Glomerular endothelial cell (primary cell): ENCODE data around the gene MAD1L1. TPM values are rescaled to one million over a fixed set of nuclear protein-coding genes. Genes with fewer than 3 reads are reported as not detected.

Experiments used
- DNase-seq: peaks from one replicate; pipeline ENCODE4 v3.0.0-alpha.2; 2011; ENCODE audit warnings: low read depth, low spot score; ENCODE audit errors: extremely low read depth
- total RNA-seq: library from RNA; depleted of rRNA; stranded (reverse); fragments of >200 nt; gene quantifications from 2 replicates; pipeline ENCODE4 v1.2.3, GENCODE V29; 2015

MAD1L1 gene
- total RNA-seq, 1 donor from 2014 or later = 59.4 TPM

DNA sequence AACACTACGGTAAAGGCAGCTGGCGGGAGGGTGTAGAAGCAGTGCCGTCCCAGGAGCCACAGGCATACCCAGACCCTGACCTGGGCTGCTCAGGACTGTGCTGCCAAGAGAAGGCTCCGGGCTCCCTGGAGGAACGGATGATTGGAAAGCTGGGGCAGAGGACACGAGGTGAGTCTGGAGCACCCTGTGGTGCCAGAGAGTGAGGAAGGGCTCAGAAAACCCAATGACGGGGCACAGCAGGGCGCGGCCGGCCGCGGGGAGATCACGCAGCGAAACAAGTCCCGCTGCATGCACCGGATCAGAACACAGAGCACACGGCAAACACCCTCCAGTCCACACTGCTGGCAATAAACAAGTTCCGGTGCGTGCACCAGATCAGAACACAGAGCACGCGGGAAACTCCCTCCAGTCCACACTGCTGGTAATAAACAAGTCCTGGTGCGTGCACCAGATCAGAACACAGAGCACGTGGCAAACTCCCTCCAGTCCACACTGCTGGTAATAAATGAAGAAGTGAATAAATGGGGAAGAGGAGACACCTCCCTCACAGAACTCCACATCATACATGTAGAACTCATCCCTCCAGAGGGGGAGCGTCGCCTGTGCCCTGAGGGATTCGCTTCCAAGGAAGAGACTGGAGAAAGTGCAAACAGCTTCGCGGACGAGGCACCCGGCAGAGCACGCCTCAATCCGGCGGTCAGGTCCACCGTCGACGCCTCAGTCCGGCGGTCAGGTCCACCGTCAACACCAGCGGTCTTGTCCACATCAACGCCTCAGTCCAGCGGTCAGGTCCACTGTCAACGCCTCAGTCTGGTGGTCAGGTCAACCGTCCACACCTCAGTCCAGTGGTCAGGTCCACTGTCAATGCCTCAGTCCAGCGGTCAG is 265.0 kb downstream of the MAD1L1 start:
- DNase-seq = no peak

DNA sequence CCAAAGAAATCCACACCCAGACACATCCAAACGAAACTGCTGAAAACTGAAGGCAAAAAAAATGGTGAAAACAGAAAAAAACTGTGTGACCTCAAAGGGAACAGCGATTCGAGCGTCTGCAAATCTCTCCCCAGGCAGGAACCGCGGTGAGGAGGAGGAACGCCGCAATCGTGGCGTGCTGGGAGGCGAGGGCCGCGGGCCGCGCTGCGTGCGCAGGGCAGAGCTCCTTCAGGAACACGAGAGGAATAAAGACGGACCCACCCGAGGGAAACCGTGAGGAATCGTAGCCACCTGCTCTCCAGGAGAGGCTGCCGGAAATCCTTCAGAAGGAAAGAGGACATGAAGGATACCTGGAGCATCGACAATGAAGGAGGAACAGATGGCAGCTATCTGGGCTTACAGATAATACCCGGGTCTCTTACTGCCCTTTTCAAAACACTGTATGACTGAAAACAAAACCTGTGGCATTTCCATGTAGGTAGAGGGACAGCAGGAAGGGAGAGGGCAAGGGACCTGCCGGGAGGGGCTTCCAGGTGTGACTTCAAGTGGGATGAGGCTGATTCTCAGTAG is 266.0 kb downstream of the MAD1L1 start:
- no peak for DNase-seq

DNA sequence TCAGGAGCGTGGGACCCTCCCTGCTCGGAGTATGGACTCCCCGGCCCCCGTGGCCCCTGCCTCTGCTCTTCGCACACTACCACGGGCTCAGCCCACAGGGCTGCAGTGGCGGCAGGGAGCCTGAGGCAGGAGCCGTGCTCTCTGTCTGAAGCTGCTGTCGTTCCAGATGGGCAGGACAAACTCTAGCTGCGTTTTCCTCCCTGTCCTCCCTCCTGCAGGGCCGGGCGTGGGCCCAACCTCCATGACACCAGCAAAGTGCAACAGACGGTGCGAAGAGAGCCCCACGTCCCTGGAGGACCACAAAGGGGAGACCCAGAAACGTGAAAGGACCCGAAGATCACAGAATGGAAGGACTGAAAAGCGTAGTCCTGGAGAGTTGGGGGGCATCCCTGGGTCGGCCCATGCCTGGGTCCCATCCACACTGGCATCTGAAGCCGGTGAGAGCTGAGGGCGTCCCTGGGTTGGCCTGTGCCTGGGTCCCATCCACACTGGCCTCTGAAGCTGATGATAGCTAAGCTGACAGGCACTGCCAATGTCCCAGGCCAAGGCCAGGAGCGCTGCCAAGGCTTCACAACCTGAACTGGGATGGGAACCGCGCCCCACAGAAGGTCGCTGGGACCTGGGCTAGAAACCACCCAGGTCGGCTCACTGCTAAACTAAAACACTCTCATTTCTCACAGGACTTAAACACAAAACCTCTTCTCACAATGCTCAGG is 267.0 kb downstream of the MAD1L1 start:
- DNase-seq = no peak

DNA sequence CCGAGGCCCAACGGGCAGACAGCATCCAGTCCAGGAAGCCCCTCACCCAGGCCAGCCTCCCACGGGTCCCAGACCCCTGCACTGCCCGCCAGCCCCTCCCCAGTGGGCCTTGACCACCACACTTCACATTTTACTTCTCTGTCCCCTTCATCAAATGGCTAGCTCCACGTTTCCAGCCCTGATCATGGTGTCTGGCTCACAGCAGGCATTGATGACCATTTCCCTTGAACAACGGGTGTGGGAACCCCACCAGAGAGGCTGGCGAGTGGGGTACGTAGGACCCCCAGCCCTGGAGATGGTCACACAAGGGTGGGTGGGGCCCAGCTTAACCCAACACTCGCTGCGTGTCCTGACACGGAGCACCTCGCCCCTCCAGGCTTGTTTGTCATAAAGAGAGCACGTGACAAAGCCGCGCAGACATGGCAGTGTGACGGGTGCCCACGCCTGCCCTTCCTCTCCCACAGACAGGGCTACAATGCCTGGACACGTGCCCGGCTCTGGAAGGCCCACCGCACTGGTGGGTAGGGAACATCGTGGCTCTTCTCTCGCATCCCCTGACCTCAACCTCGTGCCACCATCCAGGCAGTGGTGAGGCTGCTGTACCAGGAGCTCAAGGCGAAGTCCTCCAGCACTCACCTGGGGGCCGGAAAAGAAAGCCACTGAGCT is 267.7 kb downstream of the MAD1L1 start:
- DNase-seq = no peak

DNA sequence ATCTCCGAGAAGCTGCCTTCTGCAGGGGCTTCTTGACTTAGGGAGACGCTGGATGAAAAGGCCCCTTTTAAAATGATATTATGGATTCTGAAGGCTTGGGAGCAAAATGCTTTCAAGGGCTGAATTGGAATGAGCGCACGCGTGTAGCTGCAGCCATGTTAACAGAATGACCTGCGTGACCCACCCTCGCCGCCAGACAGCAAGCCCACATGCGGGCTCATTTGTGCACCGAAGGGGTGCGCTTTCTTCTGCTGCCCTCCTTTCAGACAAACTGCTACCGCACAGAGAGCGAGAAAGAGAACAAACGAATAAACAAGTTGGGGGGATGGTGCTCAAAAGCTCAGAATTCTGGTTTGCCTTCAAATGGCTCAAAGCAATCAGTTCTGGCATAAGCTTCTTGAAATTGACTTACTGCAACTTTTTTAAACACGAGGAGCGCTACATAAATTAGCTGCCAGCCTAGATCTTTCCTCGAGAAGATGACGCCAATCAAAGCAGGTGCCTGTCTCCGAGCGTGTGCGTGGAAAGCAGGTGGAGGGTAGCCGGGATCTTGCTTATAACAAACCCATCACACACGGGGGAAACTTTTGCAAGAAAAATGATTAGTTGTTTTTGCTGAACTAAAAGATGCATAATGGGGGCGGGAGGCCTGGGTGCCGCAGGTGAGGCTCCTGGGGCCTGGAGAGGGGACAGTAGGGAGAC is 268.4 kb downstream of the MAD1L1 start:
- no peak for DNase-seq

DNA sequence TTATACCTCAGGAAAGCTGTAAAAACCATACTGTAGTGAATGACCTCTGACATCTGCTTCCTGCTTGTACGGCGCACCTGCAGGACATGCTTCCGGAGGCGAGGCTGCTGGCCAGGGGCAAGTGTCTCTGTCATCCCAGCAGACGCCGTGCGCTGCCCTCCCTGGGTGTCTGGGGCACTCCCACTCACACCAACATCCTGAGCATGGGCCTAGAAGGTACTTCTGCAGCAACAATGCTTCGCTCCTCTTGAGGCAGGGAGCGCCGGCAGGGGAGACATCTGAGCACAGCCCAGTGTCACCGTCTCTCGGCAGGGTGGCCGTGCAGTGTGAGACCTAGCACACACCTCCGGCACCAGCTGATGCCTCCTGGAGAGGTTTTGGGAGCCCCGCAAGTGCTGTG is 269.2 kb downstream of the MAD1L1 start:
- DNase-seq = no peak

DNA sequence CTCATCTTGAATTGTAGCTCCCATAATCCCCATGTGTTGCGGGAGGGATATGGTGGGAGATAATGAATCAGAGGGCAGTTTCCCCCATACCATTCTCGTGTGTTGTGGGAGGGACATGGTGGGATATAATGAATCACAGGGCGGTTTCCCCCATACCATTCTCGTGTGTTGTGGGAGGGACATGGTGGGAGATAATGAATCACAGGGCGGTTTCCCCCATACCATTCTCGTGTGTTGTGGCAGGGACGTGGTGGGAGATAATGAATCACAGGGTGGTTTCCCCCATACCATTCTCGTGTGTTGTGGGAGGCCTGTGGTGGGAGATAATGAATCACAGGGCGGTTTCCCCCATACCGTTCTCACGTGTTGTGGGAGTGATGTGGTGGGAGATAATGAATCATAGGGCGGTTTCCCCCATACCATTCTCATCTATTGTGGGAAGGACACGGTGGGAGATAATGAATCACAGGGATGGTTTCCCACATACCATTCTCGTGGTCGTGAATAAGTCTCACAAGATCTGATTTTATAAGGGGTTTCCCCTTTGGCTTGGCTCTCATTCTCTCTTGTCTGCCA is 271.0 kb downstream of the MAD1L1 start:
- DNase-seq = no peak

DNA sequence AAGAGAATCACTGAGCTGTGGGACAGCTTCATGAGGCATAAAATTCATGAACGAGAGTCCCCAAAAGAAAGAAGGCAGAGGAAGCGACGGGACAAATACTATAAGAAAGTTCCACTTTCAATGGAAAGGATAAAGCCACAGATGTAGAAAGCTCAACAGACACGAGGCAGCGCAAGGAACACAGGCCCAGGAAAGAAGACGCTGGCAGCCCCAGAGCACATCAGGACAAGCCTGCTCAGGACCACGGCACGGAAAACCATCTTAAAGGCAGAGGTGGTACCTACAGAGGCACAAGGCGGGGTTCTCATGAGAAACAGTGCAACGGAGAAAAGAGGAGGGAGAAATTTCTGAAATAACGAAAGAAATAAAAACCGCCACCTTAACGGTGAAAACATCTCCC is 273.4 kb downstream of the MAD1L1 start:
- DNase-seq = no peak

DNA sequence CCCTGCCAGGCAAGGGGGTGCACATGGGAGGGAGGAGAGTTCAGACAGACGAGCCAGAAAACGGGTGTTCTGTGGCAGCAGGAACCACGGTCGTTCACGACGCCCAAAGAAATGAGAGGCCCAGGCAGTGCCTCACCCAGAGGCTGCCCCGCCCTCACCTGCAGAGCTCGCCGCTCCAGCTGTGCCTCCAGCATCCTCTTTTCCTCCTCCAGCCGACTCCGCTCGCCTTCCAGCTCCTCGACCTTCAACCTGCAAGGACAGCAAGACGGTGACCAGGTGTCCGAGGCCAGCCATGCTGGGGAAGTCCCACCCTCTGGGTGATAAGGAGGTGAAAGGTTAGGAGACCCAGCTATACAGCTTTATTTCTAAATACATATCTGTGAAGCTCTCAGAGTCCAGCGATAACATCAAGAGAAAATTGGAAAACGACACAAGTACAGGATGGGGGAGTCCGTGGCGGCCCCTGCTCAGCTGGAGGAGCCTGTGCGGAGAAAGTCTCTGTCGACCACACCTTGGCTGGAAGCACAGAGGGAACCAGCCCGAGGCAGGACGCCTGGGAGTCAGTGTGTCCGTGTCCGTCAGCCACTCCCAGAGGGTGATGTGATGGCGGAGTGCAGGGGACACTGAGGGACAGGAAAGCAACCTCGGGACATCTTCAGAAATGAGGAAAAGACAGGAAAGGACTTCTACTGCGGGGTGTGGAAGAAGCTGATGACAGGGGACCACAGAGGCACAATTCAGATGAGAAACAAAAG is 275.1 kb downstream of the MAD1L1 start:
- no peak for DNase-seq

DNA sequence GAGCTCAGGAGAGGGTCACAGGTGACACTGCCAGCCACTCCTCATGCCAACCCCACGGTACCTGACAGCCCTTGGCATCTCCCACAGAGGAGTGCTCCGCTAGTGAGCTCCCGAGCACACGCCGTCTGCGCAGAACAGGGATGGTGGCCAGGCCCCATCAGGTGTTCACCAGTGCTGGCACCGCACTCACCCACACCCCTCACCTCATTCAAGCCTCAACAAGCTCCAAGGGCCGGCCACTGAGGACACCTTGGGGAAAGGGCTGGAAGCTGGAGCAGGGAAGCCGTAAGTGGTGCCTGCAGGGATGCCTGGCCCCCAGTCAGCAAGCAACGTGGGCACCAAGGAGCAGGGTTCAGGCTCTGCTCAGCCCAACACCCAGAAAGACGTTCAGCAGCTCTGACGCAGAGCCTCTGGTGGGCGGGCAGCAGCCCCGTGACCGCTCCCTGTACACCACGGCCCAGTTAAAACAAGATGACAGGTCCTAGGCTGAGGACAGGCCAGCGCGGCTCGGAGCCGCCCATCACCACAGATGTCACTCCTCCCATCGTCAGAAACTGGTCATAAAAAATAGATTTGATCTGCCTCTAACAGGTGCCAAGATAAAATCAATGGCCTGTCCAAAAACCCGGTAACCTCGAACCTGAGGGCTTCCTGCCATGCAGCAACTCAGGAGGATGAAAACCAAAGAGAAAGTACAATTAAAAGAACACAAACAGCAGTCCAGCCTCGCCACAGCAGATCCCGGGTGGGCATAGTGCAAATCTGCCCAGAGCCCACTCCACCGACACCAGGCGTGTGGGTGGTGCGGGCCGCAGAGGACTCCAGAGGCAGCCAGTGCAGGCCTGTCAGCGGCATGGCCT is 275.9 kb downstream of the MAD1L1 start:
- DNase-seq = no peak

DNA sequence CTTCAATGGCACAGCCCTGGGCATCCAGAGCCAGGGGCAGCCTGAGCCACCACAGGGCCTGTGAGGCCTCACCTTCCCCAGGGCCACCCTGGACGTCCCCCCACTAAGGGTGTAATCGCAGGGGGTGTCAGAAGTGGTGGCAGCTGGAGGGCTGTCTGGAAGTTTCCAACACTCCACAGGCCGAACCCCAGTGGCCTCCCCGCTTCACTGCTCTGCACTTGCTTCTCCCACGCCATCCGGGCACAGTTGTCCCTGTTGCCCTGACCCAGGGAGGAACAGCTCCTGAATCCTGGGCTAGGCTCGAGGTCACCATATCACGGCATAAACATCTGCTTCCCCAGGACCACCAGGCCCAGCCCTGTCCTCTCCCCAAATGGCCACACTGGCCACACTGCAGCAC is 276.6 kb downstream of the MAD1L1 start:
- no peak for DNase-seq

DNA sequence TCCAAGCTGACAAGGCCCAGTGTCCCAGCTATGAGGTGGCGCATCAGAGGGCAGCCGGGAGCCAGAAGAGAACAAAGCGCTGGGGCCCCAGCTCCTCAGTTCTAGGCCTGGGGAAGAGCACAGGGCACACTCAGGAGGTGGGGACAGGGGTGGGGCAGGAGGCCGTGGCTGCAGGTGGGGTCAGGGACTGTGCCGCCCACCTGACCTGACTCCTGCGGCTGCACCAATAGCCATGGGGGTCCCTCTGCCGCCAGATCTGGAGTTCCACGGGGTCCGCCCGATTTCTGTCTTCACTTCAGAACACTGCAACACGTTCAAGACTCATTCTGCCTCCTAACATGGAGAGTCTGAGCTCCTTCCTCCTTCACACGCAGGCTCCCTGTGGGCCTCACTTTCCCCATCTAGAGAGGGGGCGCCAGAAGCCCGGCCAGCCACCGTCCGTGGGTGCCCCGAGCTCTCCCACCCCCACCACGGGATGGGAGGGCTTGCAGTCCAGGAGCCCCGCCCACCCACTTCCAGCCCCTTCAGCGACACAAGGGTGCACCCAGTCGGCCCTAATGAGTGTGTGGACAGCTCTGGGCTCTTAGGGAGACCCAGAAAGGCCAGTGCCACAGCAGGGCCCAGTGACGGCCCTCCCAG is 278.3 kb downstream of the MAD1L1 start:
- DNase-seq = no peak

DNA sequence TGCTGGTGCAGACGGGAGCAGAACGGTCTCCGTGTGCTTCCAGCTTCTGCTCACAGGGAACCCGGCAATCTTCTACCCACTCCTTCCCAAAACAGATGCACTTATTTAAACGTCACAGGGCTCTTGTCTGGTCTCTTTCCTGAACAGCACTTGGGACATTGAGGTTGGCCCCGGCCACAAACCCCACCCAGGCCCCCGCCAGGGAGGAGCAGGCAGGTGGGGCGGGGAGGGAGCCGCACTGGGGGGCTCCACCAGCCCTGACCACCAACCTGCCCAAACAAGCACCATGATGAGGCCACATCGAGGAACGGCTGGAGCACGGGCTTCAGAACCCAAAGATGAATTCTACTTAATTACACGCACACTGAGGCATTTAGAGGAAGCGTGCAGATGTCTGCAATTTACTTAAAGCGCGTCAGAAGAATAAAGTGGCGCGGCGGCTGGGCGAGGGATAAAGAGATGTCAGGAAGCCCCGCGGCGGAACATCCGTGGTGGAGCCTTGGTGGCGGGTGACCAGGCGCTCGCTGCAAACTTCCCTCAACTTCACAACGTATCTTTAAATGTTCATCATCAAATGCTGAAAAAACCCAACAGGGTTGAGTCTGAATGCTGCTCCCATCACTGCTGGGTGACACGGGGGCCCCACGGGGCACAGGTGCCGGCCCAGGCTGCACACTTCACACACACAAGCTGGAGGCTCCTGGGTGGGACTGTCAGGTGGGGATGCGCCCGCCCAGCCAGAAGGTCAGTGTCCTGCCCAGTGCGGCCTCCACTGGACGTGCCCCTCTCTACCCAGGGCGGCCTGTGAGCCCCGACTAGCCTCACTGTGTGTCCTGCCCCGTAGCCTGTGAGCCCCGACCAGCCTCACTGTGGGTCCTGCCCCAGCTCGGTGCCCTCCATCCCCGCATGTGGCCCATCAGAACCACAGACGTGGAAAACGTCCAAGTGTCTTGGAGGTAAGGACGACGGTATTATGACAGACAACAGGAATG is 279.2 kb downstream of the MAD1L1 start:
- no peak for DNase-seq

DNA sequence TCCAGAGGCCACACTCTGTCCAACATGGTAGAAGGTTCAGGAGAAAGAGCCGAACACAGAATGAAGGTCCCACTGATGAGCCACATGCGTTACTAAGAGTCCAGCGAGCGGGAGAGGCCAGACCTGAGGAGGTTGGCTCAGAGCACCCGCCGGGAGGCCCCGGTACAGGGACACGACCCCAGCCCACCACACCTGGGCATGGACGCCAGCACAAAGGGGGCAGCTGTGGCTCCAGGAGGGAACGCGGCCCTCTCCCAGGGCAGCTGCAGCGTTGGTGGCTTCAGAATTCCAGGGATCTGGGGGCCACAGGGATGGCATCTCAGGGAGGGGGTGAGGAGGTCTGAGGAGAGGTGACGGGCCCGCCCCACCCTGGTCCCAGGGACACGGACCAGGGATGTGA is 280.0 kb downstream of the MAD1L1 start:
- no peak for DNase-seq

DNA sequence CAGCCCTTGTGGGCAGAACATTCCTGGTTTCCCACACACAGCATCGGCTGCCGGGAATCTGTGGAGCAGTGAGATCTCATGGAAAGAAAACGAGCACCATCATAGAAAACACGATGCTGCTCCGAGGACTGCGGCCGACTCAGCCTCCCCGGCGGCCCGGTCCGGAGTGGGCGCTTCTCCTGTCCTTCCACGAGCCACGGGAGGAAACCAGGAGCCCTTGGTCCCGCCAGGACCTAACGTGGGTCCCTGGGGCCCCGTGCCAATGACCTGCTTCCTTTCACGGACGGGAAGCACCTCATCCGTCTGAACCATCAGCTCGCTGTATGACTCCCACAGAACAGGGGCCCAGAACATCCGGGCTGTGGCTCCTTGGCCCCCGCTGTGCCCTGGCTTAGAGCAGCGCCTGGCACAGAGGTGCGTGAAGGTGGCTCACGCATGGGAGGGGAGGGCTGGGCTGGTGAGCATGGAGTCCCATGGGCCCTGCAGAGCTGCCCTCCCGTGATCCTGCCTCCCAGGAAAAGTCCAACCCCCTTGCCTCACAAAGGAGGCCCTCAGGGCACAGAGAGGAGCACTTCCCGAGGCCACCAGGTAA is 280.5 kb downstream of the MAD1L1 start:
- DNase-seq = no peak

DNA sequence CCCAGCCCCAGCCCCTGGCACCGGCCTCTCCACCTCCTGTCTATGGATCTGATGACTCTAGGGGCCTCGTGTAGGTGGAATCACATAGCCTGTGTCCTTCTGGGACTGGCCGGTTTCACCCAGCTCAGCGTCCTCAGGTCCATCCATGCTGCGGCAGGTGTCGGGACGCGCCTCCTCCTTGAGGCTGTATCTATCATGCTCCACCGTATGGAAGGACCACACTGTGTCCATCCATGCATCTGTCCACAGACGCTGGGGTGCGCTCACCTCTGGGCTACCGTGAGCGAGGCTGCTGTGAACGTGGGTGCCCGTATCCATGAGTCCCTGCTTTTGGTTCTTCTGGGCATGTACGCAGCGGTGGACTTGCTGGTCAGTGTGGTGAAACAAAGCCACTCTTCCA is 281.1 kb downstream of the MAD1L1 start:
- DNase-seq = no peak

DNA sequence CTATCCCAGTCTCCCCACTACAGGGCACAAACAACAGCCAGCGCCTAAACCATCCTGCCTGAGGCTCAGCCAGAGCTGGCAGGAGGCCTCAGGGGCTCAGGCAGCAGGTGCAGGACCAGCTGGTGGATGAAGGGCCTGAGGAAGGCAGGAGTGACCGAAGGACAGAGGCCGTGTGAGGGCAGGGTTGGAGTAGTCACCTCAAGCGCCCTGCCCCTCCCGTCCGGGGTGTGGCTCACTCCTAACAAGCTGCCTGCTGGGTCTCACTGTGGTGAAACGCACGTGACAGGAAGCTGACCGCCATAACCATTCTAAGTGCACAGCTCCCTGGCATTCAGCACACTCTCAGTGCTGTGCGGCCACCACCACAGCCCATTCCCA is 281.6 kb downstream of the MAD1L1 start:
- no peak for DNase-seq
